Endometrial microvascular endothelial cells (primary cell): ENCODE results near the gene ZNF747. TPM values are rescaled to one million over a fixed set of nuclear protein-coding genes. Genes with fewer than 3 reads are reported as not detected.
"Not testable (repeated sequence)": the region's sequence is repeated elsewhere in the genome, so short reads cannot be mapped to it uniquely, and the experiment has no call there.

Experiments
- in situ Hi-C: cut with HindIII; loops from 2 replicates; pipeline ENCODE4 v1.10.0; 2017; ENCODE audit warnings: low sequenced_read_pairs, low pct_unique_long_range_greater_than_20kb; ENCODE audit errors: inconsistent ontology term
- total RNA-seq: library from RNA; depleted of rRNA; stranded (reverse); fragments of >200 nt; gene quantifications from one replicate; pipeline ENCODE4 v1.2.3, GENCODE V29; 2015; ENCODE audit errors: inconsistent ontology term

The ZNF747 gene
- total RNA-seq, 1 donor from 2014 or later = 4.7 TPM

- in situ Hi-C loops = no loop called here
Measured at GRCh38 chr16:30558789-30559377, 24.2 kb upstream of the ZNF747 start.

DNA sequence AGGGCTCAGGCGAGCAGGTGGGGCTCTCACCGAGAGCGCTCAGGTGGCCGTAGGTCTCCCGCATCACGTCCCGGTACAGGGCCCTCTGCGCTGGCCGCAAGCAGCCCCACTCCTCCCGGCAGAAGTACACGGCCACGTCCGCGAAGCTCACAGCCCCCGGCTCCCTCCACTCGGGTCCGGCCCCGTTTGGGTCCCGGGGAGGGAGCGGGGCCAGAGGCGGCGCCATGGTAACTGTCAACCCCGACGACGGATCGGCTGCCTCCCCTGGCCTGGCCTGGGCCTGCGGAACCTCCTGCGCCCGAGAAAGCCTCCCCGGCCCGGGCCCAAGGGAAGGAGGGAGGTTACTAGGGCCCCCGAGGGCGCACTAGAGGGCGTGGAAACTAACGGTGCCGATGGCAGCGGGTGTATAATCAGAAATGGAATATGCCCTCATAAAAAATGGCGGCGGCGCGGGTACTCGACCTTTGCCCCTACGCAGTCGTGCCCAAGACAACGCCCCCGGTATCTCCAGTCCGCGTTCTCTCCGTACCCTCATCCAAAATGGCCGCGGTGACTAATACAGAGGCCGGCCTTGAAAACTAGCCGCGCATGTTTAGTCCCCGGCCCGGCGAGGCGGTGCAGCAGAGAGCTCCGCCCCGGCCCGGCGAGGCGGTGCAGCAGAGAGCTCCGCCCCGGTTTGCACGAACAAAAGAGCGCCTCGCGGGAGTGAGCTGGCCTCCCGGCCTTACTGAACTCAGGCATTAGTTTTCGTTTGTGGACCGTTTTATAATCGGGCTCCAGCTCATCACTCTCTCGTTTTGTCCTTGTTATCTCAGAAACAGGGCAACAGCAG is 23.5 kb upstream of the ZNF747 start, which contains the start of gene ZNF764:
Gene ZNF764 (minus strand): TSS at position 418 of the 832 bp plus-strand sequence. CDS start 192 bp downstream, at position 226.
- in situ Hi-C loops = no loop called here

DNA sequence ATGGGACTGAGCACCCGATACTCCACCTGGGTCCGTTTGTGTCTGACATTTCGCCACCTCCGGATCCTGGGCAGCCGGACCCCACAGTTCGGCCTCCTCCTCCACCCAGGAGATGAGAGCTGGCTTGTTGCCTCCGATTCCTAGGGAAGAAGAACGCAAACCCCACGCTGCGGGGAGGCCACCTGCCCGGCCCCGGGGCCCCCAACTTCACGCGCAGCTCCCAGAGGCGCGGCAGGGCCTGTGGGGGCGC is 23.0 kb upstream of the ZNF747 start:
- in situ Hi-C loops = no loop called here

GRCh38 chr16:30556125-30556473 is 21.4 kb upstream of the ZNF747 start:
- in situ Hi-C loops = no loop called here

GRCh38 chr16:30555315-30556124 is 20.9 kb upstream of the ZNF747 start:
- in situ Hi-C loops = no loop called here

DNA sequence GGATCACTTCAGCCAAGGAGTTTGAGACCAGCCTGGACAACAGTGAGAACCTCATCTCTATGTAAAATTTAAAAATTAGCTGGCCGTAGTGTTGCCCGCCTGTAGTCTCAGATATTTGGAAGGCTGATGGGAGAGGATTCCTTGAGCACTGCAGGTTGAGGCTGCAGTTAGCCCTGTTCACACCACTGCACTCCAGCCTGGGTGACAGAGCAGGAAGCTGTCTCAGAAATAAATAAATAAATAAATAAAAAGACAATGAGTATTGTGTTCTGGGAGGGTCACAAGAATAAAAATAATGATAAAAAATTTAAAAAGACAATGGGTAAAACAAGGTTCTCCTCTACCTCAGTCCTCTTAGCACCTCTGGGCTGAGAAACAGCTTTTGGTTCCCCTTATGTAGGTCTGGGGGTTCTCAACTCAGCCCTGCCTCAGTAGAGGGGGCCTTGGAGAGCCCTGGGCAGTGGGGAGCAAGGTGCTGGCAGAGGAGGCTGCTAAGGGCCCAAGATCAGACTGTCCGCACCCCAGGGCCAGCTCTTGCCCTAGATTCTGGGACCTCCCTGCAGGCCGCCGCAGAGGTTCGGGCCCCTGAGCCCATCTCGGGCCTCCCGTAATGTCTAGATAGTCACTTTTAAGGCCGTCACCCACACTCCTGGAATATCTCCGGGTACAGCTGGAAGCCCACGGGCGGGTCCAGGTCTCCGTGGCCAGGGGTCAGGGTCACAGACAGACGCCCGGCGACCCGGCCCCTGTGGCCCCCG is 20.1 kb upstream of the ZNF747 start:
- in situ Hi-C loops = no loop called here

- in situ Hi-C loops = no loop called here
Measured at GRCh38 chr16:30553393-30553899, 18.8 kb upstream of the ZNF747 start.

GRCh38 chr16:30552956-30553355 is 18.3 kb upstream of the ZNF747 start:
- in situ Hi-C loops = no loop called here

- in situ Hi-C loops = no loop called here
Measured at GRCh38 chr16:30551781-30552180, 17.1 kb upstream of the ZNF747 start.

- in situ Hi-C loops = no loop called here
Measured at GRCh38 chr16:30548416-30549253, 14.0 kb upstream of the ZNF747 start.

DNA sequence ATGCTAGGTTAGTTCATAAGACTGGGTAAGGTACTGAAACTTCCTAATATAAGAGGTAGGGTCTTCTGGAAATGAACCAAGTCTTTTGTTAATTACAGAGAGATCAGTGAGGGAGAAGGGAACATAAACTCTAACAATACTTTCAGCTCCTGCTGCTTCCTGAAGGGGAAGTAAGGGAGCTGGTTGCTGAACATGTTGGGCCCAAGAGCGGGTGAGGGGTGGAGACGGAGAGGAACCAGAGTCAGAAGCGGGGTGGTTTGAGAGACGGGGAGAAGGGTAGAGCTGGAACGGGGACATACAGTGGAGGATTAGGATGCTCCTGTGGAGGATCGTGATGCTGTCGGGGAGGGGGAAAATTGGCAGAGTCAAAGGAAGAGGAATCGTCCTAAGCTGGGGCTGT is 11.5 kb upstream of the ZNF747 start:
- in situ Hi-C loops = no loop called here

- in situ Hi-C loops = no loop called here
Measured at GRCh38 chr16:30543067-30543466, 8.4 kb upstream of the ZNF747 start.

GRCh38 chr16:30541502-30542329 is 7.1 kb upstream of the ZNF747 start:
- in situ Hi-C loops = no loop called here

GRCh38 chr16:30540916-30541464 is 6.3 kb upstream of the ZNF747 start:
- in situ Hi-C loops = not testable (repeated sequence)

DNA sequence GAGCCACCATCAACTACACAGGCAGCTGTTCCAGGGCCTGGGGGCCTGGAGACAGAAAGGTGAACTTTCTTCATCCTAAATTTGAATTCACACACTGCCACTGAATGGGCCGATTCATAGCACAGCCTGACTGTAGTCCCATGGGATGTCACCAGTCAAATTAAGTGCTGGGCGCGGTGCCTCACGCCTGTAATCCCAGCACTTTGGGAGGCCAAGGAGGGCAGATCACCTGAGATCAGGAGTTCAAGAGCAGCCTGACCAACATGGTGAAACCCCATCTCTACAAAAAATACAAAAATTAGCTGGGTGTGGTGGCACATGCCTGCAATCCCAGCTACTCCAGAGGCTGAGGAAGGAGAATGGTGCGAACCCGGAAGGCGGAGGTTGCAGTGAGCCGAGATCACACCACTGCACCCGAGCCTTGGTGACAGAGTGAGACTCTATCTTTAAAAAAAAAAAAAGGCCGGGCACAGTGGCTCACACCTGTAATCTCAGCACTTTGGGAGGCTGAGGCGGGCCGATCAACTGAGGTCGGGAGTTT is 5.4 kb upstream of the ZNF747 start:
- in situ Hi-C loops = not testable (repeated sequence)

DNA sequence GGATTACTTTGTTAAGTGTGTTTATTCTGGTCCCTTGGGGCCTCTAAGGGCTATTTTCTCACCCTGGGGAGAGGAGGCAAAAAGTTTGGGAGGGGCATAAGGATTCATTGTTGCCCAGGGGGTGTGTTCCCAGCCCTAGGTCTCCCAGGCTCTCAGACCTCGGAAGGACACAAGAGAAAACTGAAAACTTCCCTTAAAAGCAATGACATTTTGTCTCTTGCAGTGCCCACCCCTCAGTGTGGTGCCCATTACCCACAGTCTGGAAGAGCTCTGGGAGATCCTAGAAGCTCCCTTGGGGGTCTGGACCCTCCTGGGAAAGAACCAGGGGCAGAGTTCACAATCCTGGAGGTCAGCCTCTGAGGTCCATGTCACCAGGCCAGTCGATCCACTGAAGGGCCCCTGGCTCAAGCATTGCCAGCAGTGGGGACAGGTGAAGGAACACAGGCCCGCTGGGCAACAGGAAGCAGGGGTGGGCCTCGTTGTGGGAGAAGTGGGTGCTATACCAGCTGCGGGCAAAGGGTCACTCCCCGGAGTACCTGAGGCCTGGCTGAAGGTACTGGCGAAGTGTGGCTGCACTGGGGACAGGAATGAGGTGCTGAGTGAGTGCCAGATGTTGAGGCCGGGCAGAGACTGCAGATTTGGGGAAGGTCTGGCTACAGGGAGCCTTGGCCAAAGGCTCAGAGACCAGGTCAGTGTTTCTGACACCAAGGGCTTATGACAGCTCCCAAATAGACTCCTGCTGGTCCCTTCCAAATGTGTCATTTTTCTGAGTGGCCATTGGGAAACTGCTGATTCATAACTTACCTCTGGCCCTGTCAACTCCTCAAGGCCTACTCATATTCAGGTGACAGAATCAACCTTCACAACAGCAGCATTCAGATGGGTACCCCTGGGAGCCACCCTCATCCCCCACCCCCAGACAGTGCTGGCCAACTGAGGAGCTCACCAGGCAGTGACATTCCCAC is 4.6 kb upstream of the ZNF747 start:
- in situ Hi-C loops = no loop called here
